Transverse colon (tissue), 3 donors: ENCODE data around the gene TMUB1.

Experiments
- POLR2A ChIP-seq: fragments of 450-650 bp; IDR thresholded peaks from one replicate; pipeline ENCODE4 v1.6.1; 2016; ENCODE audit warnings: antibody characterized with exemption, mild to moderate bottlenecking, moderate library complexity
- TF ChIP-seq, protein P1 (sequence below), 5 experiments: fragments of 200-600 bp in 3 of 5; fragments of 450-650 bp in 2 of 5; sonication (generic) in 3 of 5; IDR thresholded peaks; 1 replicate in 2 of 5; 2 replicates in 3 of 5; pipeline ENCODE4 v1.5.1; 2016 to 2017; ENCODE audit warnings: antibody characterized with exemption in 5 of 5, inconsistent platforms in 3 of 5, mild to moderate bottlenecking in 2 of 5, moderate library complexity in 1 of 5

DNA sequence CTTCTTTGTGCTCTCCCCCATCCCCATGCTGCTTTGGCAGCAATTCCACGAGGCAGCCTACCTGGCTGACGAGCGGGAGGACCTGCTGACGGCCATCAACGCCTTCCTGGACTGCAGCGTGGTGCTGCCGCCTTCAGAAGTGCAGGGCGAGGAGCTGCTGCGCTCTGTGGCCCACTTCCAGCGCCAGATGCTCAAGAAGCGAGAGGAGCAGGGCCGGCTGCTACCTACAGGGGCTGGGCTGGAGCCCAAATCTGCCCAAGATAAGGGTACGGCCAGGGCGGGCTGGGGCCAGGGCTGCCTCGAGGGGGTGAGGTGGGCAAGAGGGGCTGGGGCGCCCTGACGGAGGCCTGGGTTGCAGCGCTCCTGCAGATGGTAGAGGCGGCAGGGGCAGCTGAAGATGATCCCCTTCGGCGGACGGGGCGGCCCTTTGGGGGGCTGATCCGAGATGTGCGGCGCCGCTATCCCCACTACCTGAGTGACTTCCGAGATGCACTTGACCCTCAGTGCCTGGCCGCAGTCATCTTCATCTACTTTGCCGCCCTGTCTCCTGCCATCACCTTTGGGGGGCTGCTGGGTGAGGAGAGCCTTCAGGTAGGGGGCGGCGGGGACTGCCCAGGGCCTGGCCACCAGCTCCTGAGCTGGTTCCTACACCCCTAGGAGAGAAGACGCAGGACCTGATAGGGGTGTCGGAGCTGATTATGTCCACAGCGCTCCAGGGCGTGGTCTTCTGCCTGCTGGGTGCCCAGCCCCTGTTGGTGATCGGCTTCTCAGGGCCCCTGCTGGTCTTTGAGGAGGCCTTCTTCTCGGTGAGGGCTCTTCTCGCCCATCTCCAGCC is 12.0 kb downstream of the TMUB1 start:
- TF ChIP-seq, protein P1, sequence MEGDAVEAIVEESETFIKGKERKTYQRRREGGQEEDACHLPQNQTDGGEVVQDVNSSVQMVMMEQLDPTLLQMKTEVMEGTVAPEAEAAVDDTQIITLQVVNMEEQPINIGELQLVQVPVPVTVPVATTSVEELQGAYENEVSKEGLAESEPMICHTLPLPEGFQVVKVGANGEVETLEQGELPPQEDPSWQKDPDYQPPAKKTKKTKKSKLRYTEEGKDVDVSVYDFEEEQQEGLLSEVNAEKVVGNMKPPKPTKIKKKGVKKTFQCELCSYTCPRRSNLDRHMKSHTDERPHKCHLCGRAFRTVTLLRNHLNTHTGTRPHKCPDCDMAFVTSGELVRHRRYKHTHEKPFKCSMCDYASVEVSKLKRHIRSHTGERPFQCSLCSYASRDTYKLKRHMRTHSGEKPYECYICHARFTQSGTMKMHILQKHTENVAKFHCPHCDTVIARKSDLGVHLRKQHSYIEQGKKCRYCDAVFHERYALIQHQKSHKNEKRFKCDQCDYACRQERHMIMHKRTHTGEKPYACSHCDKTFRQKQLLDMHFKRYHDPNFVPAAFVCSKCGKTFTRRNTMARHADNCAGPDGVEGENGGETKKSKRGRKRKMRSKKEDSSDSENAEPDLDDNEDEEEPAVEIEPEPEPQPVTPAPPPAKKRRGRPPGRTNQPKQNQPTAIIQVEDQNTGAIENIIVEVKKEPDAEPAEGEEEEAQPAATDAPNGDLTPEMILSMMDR (IDR thresholded peaks at IDR 0.05) = no peak
- TF ChIP-seq POLR2A = no peak
